Smooth muscle cell (in vitro differentiated cells): ENCODE results near the gene BRD9. TPM values are rescaled to one million over a fixed set of nuclear protein-coding genes. Genes with fewer than 3 reads are reported as not detected.

ENCODE experiments used
- DNase-seq: peaks from one replicate; lab custom pipeline; 2025; ENCODE audit not compliant: unreplicated experiment; lab: John Stamatoyannopoulos, UW
- H2AFZ ChIP-seq: fragments of 200-600 bp; sonication (generic); 2 replicates; pipeline ENCODE4 v1.6.0; 2016; ENCODE audit warnings: antibody characterized with exemption, low read depth, mild to moderate bottlenecking
- H3F3A ChIP-seq: fragments of 200-600 bp; sonication (generic); 2 replicates; pipeline ENCODE4 v1.6.0; 2017; ENCODE audit warnings: antibody characterized with exemption, low read depth
- H3K27ac ChIP-seq: fragments of 200-600 bp; sonication (generic); 2 replicates; pipeline ENCODE4 v1.5.1; 2016; ENCODE audit warnings: low read depth, mild to moderate bottlenecking
- H3K27me3 ChIP-seq: fragments of 200-600 bp; sonication (generic); 2 replicates; pipeline ENCODE4 v1.6.1; 2016; ENCODE audit warnings: low read depth, mild to moderate bottlenecking
- H3K36me3 ChIP-seq: fragments of 200-600 bp; sonication (generic); 2 replicates; pipeline ENCODE4 v1.5.1; 2016; ENCODE audit warnings: low read depth
- H3K4me1 ChIP-seq: fragments of 200-600 bp; sonication (generic); 2 replicates; pipeline ENCODE4 v1.5.1; 2016; ENCODE audit warnings: low read depth
- H3K4me2 ChIP-seq: fragments of 200-600 bp; sonication (generic); 2 replicates; pipeline ENCODE4 v1.6.0; 2016; ENCODE audit warnings: mild to moderate bottlenecking
- H3K4me3 ChIP-seq: fragments of 200-600 bp; sonication (generic); 2 replicates; pipeline ENCODE4 v1.5.1; 2016; ENCODE audit warnings: mild to moderate bottlenecking
- H3K79me2 ChIP-seq: fragments of 200-600 bp; sonication (generic); 2 replicates; pipeline ENCODE4 v1.6.0; 2016; ENCODE audit warnings: low read depth, mild to moderate bottlenecking
- H3K9ac ChIP-seq: fragments of 200-600 bp; sonication (generic); 2 replicates; pipeline ENCODE4 v1.6.0; 2016; ENCODE audit warnings: low read depth
- H3K9me3 ChIP-seq: fragments of 200-600 bp; sonication (generic); replicated peaks from 2 replicates; pipeline ENCODE4 v1.5.1; 2016; ENCODE audit warnings: low read depth
- H4K20me1 ChIP-seq: fragments of 200-600 bp; sonication (generic); 2 replicates; pipeline ENCODE4 v1.6.0; 2016; ENCODE audit warnings: low read depth
- WGBS: methylation state at CpG from one replicate; pipeline ENCODE4 v1.1.7; 2016; ENCODE audit warnings: low lambda C conversion rate; 5-methylcytosine and 5-hydroxymethylcytosine counted together
- polyA plus RNA-seq: library from polyadenylated mRNA; unstranded; fragments of >200 nt; fragmentation: Nextera tagmentation; extraction: Ambion mirVana; gene quantifications from 2 replicates; pipeline ENCODE4 v1.2.1, GENCODE V29; 2016
- total RNA-seq: library from RNA; depleted of rRNA; stranded (reverse); fragments of >200 nt; gene quantifications from 2 replicates; pipeline ENCODE4 v1.2.3, GENCODE V29; 2014
- TF ChIP-seq, protein P1 (sequence below): fragments of 200-600 bp; sonication (generic); IDR thresholded peaks from 2 replicates; pipeline ENCODE4 v1.5.1; 2017; ENCODE audit warnings: borderline replicate concordance, mild to moderate bottlenecking, antibody characterized with exemption; ENCODE audit not compliant: insufficient read depth, poor library complexity, severe bottlenecking

BRD9 gene
- total and polyA plus RNA-seq, 2 experiments from 2014 or later: 17.1 to 17.8 TPM

DNA sequence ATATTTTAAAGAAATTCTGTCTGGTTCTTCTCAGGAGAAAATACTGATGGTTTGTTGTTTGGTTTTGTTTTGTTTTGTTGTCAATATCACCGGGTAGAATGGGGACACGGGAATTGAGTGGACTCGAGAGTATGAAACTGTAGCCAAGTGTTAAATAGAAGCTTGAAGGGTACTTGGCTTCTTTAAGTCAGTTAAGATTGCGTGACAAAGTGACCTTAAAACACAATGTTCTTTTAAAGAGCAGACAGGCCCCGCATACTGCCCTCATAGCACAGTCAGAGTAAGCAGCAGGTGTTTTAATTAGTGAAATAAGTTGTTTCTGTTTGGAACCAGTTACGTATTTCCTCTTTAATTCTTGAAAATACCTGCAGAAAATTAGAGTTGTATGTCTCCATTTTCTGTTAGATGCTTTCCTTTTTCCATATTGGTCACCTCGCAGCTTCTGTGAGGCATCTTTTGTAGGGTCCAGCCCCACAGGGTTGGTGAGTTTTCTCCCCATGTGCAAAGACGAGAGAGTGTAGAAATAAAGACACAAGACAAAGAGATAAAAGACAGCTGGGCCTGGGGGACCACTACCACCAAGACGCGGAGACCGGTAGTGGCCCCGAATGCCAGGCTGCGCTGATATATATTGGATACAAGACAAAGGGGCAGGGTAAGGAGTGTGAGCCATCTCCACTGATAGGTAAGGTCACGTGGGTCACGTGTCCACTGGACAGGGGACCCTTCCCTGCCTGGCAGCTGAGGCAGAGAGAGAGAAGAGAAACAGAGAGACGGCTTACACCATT, 9.7 kb upstream of the BRD9 start:
- Histone ChIP-seq H3K9ac (no peak overlapping the region), H4K20me1 (no peaks in the 10 kb centered on the region), H3K9me3 (no peaks in the 10 kb centered on the region), H3F3A (no peaks in the 10 kb centered on the region), H3K79me2 (no peaks in the 10 kb centered on the region), H3K4me1 (no peaks in the 10 kb centered on the region), H3K4me3 (no peak overlapping the region), H3K27ac (no peak overlapping the region), H3K27me3 (no peaks in the 10 kb centered on the region), H3K36me3 (no peaks in the 10 kb centered on the region), H3K4me2 (no peak overlapping the region), H2AFZ (no peak overlapping the region)
- TF ChIP-seq, protein P1, sequence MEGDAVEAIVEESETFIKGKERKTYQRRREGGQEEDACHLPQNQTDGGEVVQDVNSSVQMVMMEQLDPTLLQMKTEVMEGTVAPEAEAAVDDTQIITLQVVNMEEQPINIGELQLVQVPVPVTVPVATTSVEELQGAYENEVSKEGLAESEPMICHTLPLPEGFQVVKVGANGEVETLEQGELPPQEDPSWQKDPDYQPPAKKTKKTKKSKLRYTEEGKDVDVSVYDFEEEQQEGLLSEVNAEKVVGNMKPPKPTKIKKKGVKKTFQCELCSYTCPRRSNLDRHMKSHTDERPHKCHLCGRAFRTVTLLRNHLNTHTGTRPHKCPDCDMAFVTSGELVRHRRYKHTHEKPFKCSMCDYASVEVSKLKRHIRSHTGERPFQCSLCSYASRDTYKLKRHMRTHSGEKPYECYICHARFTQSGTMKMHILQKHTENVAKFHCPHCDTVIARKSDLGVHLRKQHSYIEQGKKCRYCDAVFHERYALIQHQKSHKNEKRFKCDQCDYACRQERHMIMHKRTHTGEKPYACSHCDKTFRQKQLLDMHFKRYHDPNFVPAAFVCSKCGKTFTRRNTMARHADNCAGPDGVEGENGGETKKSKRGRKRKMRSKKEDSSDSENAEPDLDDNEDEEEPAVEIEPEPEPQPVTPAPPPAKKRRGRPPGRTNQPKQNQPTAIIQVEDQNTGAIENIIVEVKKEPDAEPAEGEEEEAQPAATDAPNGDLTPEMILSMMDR: no peak
- DNase-seq: no peak
- 95% methylated on average over 16 of the region's 16 CpGs for WGBS

DNA sequence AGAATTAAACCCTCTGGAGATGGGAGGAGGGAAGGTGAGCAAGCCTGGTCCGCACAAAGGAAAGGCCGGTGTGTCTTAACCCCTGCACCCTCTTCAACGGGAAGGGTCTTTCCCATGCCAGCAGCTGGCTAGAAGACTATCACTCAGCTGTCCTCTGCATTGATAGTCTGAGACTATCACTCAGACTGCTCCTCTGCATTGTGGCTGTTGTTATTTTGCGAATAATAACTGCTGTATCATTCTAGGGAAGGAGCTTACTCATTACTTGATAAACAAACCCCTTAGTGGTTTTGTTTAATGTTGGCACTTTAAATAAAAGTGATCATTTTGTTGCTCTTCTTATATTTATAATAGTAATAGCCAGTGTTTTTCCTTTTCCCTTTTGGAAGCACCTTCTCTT, 8.2 kb upstream of the BRD9 start:
- Histone ChIP-seq H3K4me2 (no peak overlapping the region), H4K20me1 (no peaks in the 10 kb centered on the region), H3K9ac (no peak overlapping the region), H3K4me3 (no peak overlapping the region), H3F3A (no peaks in the 10 kb centered on the region), H2AFZ (no peak overlapping the region), H3K79me2 (no peaks in the 10 kb centered on the region), H3K27me3 (no peaks in the 10 kb centered on the region), H3K4me1 (no peaks in the 10 kb centered on the region), H3K27ac (no peak overlapping the region), H3K36me3 (no peaks in the 10 kb centered on the region), H3K9me3 (no peaks in the 10 kb centered on the region)
- DNase-seq: no peak
- 94% methylated on average over 4 of the region's 4 CpGs for WGBS
- TF ChIP-seq, protein P1: no peak

DNA sequence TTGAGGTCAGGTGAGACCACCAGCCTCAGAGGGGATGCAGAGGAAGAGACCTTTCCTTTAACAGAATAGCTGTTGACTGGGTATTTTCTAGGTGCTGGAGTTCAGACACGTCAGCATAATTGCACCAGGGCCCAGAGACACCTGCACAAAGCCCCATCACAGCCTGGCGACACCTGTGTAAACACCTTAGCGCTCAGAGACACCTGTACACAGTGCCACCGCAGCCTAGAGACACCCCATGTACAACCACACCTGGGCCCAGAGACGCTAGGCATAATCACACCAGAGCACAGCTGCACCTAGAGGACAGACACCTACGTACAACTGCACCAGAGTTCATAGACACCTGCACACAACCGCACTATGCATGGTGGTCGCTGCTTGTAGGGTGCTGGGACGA, 1.1 kb upstream of the BRD9 start:
- Histone ChIP-seq H3K27ac (no peak overlapping the region), H3K4me2 (peak overlapping the region; percentile 95), H3K4me1 (peaks cover 15% of the 10 kb centered on the region), H3K4me3 (peak overlapping the region; percentile 85), H2AFZ (no peak overlapping the region), H3F3A (no peaks in the 10 kb centered on the region), H3K79me2 (peaks cover 36% of the 10 kb centered on the region), H3K9me3 (no peaks in the 10 kb centered on the region), H3K36me3 (peaks cover 8% of the 10 kb centered on the region), H4K20me1 (no peaks in the 10 kb centered on the region), H3K9ac (no peak overlapping the region), H3K27me3 (no peaks in the 10 kb centered on the region)
- TF ChIP-seq, protein P1: no peak
- DNase-seq: no peak
- 92% methylated on average over 9 of the region's 9 CpGs for whole genome bisulfite sequencing

DNA sequence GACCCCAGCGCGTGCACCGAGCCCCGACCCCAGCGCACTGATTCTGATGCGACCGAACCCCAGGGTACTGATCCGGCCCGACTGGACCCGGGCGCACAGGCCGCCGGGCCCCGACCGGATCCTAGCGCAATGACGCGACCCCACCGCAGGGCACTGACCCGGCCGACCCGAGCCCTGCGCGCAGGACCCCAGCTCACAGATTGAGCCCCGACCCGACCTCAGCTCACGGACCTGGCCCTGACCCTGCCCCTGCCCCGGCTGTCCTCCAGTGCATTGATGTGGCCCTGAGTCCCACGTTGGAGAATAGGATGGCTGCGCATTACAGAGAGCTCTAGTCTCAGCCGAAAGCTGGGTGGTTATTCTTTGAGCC, 521 bp upstream of the BRD9 start:
- Histone ChIP-seq H3K79me2 (peaks cover 36% of the 10 kb centered on the region), H3K9me3 (no peaks in the 10 kb centered on the region), H4K20me1 (no peaks in the 10 kb centered on the region), H3K27ac (no peak overlapping the region), H3K4me2 (peak overlapping the region; percentile 95), H3K9ac (peak overlapping the region; percentile 15), H3K4me3 (peak overlapping the region; percentile 85), H3K4me1 (peaks cover 15% of the 10 kb centered on the region), H3K36me3 (peaks cover 12% of the 10 kb centered on the region), H2AFZ (peak overlapping the region; percentile 78), H3F3A (no peaks in the 10 kb centered on the region), H3K27me3 (no peaks in the 10 kb centered on the region)
- TF ChIP-seq, protein P1: no peak
- DNase-seq: no peak
- WGBS: 5% methylated on average over 7 of the region's 31 CpGs
